Endothelial cell of umbilical vein (primary cell): ENCODE results near the gene SPRR2A. TPM values are rescaled to one million over a fixed set of nuclear protein-coding genes. Genes with fewer than 3 reads are reported as not detected.

Experiments used
- BruUV-seq: library from RNA; stranded (reverse); fragments of 400-500 nt; replicated peaks from 2 replicates; lab custom pipeline; 2021; lab: Mats Ljungman, UMichigan
- CTCF ChIA-PET: fragments of 300-600, 350-600 bp; sonication (Branson Sonifier 250); formaldehyde crosslinking; loops from one replicate; lab custom pipeline; 2021; ENCODE audit warnings: antibody characterized with exemption, inconsistent platforms; lab: Charles Lee
- POLR2A ChIA-PET: fragments of 300-600, 350-600 bp; sonication (Branson Sonifier 250); formaldehyde crosslinking; loops from one replicate; lab custom pipeline; 2021; ENCODE audit warnings: antibody characterized with exemption, inconsistent platforms; lab: Charles Lee
- DNase-seq: peaks from one replicate; pipeline ENCODE4 v3.0.0-alpha.2; 2011; ENCODE audit warnings: low read depth, low spot score
- FAIRE-seq: peaks from 2 replicates; lab custom pipeline; 2011; peaks lifted over from hg19 to GRCh38; lab: Jason Lieb, UNC
- H2AFZ ChIP-seq: 2 replicates; pipeline ENCODE4 v1.6.0; 2012; ENCODE audit warnings: low read depth, low read length, control low read depth, inconsistent platforms
- H3K27ac ChIP-seq: 2 replicates; pipeline ENCODE4 v1.5.1; 2011; ENCODE audit warnings: low read depth, mild to moderate bottlenecking, control low read depth, low read length, moderate library complexity; ENCODE audit not compliant: insufficient read depth
- H3K27me3 ChIP-seq, 2 experiments: 2 replicates each; pipeline versions ENCODE4 v1.6.0 to v1.6.1; 2011; ENCODE audit warnings: low read length in 2 of 2, mixed read lengths in 1 of 2; ENCODE audit not compliant: control insufficient read depth in 2 of 2, insufficient read depth in 2 of 2
- H3K36me3 ChIP-seq, 2 experiments: 2 replicates in 1 of 2; 3 replicates in 1 of 2; pipeline ENCODE4 v1.5.1; 2011; ENCODE audit warnings: low read length in 2 of 2, mild to moderate bottlenecking in 1 of 2, moderate library complexity in 1 of 2; ENCODE audit not compliant: control insufficient read depth in 2 of 2, insufficient read depth in 2 of 2; ENCODE audit errors: extremely low read depth in 1 of 2
- H3K4me1 ChIP-seq: 3 replicates; pipeline ENCODE4 v1.5.1; 2011; ENCODE audit warnings: mild to moderate bottlenecking, low read length; ENCODE audit not compliant: control insufficient read depth, insufficient read depth; ENCODE audit errors: extremely low read depth
- H3K4me2 ChIP-seq: 2 replicates; pipeline ENCODE4 v1.6.1; 2011; ENCODE audit warnings: low read length, control low read depth, mixed read lengths; ENCODE audit not compliant: insufficient read depth
- H3K4me3 ChIP-seq, 3 experiments: fragments of 200-600 bp in 1 of 3; sonication (generic), shearing (Covaris generic) in 1 of 3; replicated peaks in 1 of 3; 2 replicates each; pipeline ENCODE4 v1.5.1; 2011 to 2016; ENCODE audit warnings: control low read depth in 3 of 3, low read length in 3 of 3, mild to moderate bottlenecking in 2 of 3, inconsistent platforms in 1 of 3, low read depth in 1 of 3, moderate library complexity in 1 of 3; ENCODE audit not compliant: insufficient read depth in 1 of 3
- H3K79me2 ChIP-seq: 2 replicates; pipeline ENCODE4 v1.6.0; 2012; ENCODE audit warnings: low read length, inconsistent platforms; ENCODE audit not compliant: control insufficient read depth, insufficient read depth
- H3K9ac ChIP-seq: replicated peaks from 2 replicates; pipeline ENCODE3; 2011; ENCODE audit warnings: low read length, control low read depth; ENCODE audit not compliant: insufficient read depth; ENCODE audit errors: extremely low read depth
- H3K9me1 ChIP-seq: replicated peaks from 3 replicates; pipeline ENCODE4 v1.6.0; 2011; ENCODE audit warnings: mild to moderate bottlenecking, low read length; ENCODE audit not compliant: control insufficient read depth, insufficient read depth; ENCODE audit errors: extremely low read depth
- H3K9me3 ChIP-seq: replicated peaks from 2 replicates; pipeline ENCODE4 v1.5.1; 2012; ENCODE audit warnings: low read length, inconsistent platforms; ENCODE audit not compliant: control insufficient read depth, insufficient read depth
- H4K20me1 ChIP-seq: replicated peaks from 2 replicates; pipeline ENCODE3; 2011; ENCODE audit warnings: mild to moderate bottlenecking, low read length; ENCODE audit not compliant: control insufficient read depth, insufficient read depth; ENCODE audit errors: extremely low read depth
- EZH2 ChIP-seq: IDR thresholded peaks from 2 replicates; pipeline ENCODE4 v1.6.1; 2012; ENCODE audit warnings: borderline replicate concordance, low read depth, mild to moderate bottlenecking, moderate library complexity, low read length, inconsistent platforms; ENCODE audit not compliant: severe bottlenecking
- FOS ChIP-seq: IDR thresholded peaks from 2 replicates; pipeline ENCODE4 v1.6.1; 2011; ENCODE audit warnings: mild to moderate bottlenecking, low read length, moderate library complexity, borderline replicate concordance; ENCODE audit not compliant: insufficient read depth
- JUN ChIP-seq: IDR thresholded peaks from 2 replicates; pipeline ENCODE4 v1.6.1; 2011; ENCODE audit warnings: borderline replicate concordance, low read depth; ENCODE audit not compliant: insufficient read length, insufficient read depth
- MYC ChIP-seq: IDR thresholded peaks from one replicate; pipeline ENCODE4 v1.6.1; 2011; ENCODE audit warnings: mild to moderate bottlenecking, low read depth, low read length
- POLR2A ChIP-seq: IDR thresholded peaks from 2 replicates; pipeline ENCODE4 v1.6.1; 2012; ENCODE audit warnings: low read depth, mild to moderate bottlenecking, control low read depth, low read length
- dilution Hi-C: fragments of 300-500 bp; cut with MboI; formaldehyde crosslinking; loops from one replicate; pipeline ENCODE4 v1.15.0; 2019; ENCODE audit warnings: low sequenced_read_pairs; ENCODE audit not compliant: extremely low pct_ligation_motif_present
- intact Hi-C: fragments of 100-400 bp; cut with micrococcal nuclease; formaldehyde crosslinking; loops from one replicate; pipeline ENCODE4 v1.10.0; 2022
- polyA plus RNA-seq, 4 experiments: library from polyadenylated mRNA; depleted of rRNA in 3 of 4; stranded (reverse) in 3 of 4; unstranded in 1 of 4; fragments of >200 nt; gene quantifications; 2 replicates each; pipeline versions ENCODE4 v1.2.1 to v1.2.3, GENCODE V29; 2011 to 2012; ENCODE audit warnings: missing spikeins in 1 of 4
- total RNA-seq: library from RNA; stranded (reverse); gene quantifications from 2 replicates; pipeline ENCODE4 v1.2.3, GENCODE V29; 2021
- TF ChIP-seq, protein P1 (sequence below), 2 donors: IDR thresholded peaks; 1 replicate in 1 of 2; 2 replicates in 1 of 2; pipeline ENCODE4 v1.5.1; 2011; ENCODE audit warnings: low read length in 2 of 2, mild to moderate bottlenecking in 2 of 2, moderate library complexity in 2 of 2, control low read depth in 1 of 2, inconsistent platforms in 1 of 2, low read depth in 1 of 2; ENCODE audit not compliant: insufficient read depth in 1 of 2; ENCODE audit errors: extremely low read depth in 1 of 2
- TF ChIP-seq, protein P2 (sequence below): IDR thresholded peaks from 2 replicates; pipeline ENCODE4 v1.6.1; 2011; ENCODE audit not compliant: insufficient read depth, insufficient read length

The SPRR2A gene
- total and polyA plus RNA-seq, 2 donors (not counting 3 experiments of a cell fraction or from before 2014, with no cell fraction given), result not detected

DNA sequence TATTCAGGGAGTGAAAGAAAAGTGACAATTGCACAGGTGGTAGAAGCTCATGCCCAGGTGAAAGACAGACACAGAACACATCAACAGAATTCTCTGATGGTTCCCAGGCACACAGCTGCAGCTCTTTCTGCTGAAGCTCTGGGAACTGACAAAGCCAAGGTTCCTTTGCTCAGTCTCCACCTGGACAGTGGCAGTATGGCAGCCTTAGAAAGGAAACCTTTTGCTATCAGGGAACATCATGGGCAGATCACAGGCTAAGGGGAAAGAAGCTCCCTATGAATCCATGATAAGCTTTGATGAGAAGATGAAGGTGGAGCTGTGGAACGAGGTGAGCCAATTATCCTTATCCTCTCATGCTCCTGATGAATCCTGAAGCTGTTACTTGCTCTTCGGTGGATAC lies 12.9 kb upstream of the SPRR2A start:
- H3K9me3 ChIP-seq, result no peaks in the 10 kb centered on the region
- H3K4me3 ChIP-seq, result no peak overlapping the region
- DNase-seq (no peak), FAIRE-seq (no peak)
- no peaks in the 10 kb centered on the region for H3K27me3 ChIP-seq
- no peak overlapping the region for H3K27ac ChIP-seq
- dilution Hi-C loops (no loop called here), intact Hi-C loops (no loop called here)
- no TSS peak for BruUV-seq
- H3K9me1 ChIP-seq, result no peaks in the 10 kb centered on the region
- no peaks in the 10 kb centered on the region for H4K20me1 ChIP-seq
- CTCF ChIA-PET, result no interaction called here
- no peaks in the 10 kb centered on the region for H3K4me1 ChIP-seq
- H3K36me3 ChIP-seq, result no peaks in the 10 kb centered on the region
- H3K79me2 ChIP-seq, result no peaks in the 10 kb centered on the region
- no peak overlapping the region for H3K9ac ChIP-seq
- POLR2A ChIA-PET, result no interaction called here
- H3K4me2 ChIP-seq, result no peak overlapping the region
- TF ChIP-seq, protein P1, sequence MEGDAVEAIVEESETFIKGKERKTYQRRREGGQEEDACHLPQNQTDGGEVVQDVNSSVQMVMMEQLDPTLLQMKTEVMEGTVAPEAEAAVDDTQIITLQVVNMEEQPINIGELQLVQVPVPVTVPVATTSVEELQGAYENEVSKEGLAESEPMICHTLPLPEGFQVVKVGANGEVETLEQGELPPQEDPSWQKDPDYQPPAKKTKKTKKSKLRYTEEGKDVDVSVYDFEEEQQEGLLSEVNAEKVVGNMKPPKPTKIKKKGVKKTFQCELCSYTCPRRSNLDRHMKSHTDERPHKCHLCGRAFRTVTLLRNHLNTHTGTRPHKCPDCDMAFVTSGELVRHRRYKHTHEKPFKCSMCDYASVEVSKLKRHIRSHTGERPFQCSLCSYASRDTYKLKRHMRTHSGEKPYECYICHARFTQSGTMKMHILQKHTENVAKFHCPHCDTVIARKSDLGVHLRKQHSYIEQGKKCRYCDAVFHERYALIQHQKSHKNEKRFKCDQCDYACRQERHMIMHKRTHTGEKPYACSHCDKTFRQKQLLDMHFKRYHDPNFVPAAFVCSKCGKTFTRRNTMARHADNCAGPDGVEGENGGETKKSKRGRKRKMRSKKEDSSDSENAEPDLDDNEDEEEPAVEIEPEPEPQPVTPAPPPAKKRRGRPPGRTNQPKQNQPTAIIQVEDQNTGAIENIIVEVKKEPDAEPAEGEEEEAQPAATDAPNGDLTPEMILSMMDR (IDR thresholded peaks at IDR 0.05; ENCODE audit: extremely low read depth in 1 of 2, insufficient read depth in 1 of 2, low read depth in 1 of 2, low read length in 2 of 2), result no peak
- TF ChIP-seq POLR2A (no peak), FOS (no peak), MYC (no peak), JUN (no peak), EZH2 (no peak)
- TF ChIP-seq, protein P2, sequence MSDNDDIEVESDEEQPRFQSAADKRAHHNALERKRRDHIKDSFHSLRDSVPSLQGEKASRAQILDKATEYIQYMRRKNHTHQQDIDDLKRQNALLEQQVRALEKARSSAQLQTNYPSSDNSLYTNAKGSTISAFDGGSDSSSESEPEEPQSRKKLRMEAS, result no peak
- no peak overlapping the region for H2AFZ ChIP-seq
